Activated T-helper 9 cell treated with anti-CD3 and anti-CD28 coated beads, Interleukin-2, amount 50 U/mL, for 16 hours (primary cell): ENCODE data around the gene SHISAL1.

Experiments used
- DNase-seq: peaks from one replicate; pipeline ENCODE4 v3.0.0-alpha.2; 2020; ENCODE audit warnings: low read depth

Gene SHISAL1

GRCh38 chr22:44207981-44208317, 104.8 kb downstream of the SHISAL1 start:
- DNase-seq = no peak

DNA sequence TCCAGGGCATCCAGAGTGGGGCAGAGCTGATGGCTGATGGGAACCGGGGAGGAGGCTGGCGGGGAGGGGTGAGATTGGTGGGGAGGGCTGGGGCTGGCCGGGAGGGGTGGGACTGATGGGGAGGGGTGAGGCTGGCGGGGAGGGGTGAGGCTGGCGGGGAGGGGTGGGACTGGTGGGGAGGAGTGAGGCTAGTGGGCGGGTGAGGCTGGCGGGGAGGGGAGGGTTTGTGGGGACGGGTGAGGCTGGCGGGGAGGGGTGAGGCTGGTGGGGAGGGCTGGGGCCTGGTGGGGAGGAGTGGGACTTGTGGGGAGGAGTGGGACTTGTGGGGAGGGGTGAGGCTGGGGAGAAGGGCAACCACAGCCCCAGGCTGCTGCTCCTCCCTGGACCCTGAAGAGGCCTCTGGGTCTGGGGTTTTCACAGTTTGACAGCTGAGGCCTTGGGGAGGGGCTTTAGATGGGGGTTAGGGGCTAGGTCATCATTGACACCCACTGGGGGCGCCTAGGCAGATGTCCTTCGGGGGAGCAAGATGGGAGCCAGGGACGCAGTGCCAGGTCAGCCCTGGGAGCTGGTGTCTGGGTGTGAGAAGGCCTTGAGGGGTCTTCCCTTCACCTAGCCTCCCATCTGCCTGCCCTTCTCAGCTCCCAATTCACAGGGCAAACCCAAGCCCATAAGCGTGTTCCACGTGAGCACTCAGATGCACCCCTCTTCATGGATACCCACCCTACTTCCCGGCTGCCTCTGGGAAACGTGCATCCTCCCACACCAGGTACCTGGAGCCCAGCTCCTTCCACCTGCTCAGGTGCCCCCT, 105.4 kb downstream of the SHISAL1 start:
- no peak for DNase-seq

- DNase-seq = no peak
Measured at GRCh38 chr22:44206696-44207095, 106.1 kb downstream of the SHISAL1 start.

GRCh38 chr22:44206330-44206645, 106.5 kb downstream of the SHISAL1 start:
- DNase-seq = no peak

- DNase-seq = no peak
Measured at GRCh38 chr22:44205516-44206329, 107.0 kb downstream of the SHISAL1 start.

- no peak for DNase-seq
Measured at GRCh38 chr22:44204739-44205515, 107.8 kb downstream of the SHISAL1 start.

DNA sequence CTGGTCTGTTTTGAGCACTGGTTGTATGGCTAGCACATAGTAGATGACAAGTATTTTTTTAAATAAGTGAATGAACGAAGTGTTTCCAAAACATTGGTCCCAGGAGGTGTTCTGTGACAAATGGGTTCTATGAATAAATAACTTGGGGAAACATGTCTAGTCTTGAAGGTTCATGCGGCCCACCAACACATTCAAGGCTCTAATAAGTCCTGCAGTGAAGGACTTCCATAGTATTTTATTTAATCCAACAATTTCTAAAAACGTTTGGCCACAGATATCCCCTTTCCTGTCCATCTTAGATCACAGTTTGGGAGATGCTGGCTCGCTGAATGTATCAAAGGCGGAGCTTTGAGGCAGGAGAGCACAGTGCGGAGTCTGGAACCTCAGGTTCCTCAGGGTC, 109.5 kb downstream of the SHISAL1 start:
- no peak for DNase-seq

DNA sequence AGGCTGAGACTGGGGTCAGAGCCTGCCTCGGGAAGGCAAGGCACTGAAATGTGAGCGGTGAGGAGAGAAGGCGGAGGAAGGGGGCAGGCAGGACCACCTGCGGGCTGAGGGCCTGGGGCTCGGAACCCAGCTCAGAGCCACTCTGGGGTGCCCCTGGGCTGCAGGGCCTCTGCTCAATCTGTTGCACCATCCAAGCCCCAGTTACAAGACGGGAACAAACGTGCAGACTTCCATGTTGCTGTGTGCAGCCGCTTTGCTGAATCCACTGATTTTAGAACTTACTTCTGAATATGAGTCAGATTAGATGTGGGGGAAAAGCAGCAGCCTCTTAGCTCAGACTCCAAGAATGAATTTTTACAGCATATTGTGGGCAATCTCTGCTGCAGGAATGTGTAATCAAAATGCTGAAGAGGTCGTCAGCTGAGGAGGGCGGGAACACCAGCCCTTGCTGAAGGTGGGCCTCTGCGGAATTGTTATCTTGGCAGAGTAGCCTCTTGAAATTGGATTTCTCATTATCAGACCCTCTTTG, 110.4 kb downstream of the SHISAL1 start:
- no peak for DNase-seq

DNA sequence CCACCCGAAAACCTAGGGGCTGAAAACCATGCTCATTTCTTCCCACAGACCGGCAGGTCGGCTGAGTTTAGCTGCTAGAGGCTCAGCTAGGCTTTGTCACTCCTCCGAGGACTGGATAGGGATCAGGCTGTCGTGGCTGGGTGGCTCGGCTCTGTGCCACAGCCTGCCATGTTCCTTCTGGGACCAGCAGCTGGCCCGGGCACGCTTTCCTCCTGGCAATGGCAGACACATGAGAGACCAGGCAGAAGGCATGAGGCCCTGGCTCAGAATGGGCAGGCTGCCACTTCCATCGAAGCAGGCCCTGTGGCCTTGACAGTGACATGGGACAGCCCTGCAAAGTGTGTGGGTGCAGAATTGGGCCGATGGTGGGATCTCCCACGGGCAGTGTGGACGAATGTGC, 111.1 kb downstream of the SHISAL1 start:
- no peak for DNase-seq

DNA sequence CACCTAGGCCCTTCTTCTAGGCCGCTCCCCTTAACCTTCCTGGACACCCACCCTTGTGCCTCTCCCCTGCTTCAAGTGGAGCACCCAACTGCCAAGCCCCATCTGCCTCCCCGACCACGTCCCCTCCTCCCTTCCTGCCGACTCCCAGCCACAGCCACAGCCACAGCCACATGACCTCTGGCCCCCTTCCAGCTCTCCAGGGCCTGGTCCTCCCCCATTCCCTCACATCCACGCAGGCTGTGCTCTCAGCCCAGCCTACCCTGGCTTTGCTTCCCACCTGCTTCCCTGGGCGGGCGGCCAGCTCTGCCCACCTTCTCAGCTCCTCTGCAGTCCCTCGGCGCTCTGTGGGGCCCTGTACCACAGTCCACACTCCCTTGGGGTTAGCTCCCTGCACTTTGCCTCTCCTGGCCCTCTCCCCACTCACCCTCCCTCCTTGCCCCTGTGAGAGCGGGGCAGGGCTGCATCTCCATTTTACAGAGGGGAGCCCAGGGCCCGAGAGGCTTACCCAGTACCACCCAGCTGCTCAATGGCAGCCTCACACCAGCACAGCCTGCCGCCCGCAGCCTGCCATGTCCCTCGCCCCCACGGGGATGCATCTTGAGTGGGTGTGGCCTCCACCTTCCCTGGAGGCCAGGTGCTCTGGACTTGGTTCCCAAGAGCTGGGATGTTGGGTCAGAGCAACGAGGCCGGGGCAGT, 111.7 kb downstream of the SHISAL1 start:
- no peak for DNase-seq

GRCh38 chr22:44200451-44200850, 112.3 kb downstream of the SHISAL1 start:
- DNase-seq = no peak

DNA sequence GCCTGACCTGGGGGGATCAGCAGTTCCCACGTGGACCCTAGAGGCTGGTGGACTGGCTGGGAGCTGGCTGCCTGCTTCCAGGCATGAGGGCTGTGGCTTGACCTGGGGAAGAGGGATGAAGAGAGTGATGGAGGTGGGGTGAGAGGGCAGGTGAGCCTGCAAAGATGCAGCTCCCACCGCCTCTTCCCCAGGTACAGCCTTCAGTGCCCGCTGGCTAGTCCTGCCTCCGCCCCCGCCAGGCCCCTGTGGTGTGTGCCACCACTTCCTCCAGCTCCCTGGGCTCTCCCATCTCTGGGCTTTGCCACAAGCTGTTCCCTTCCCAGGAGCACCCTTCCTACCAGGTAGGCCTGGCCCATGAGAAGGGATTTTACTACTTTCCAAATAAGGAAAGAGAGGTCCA, 112.9 kb downstream of the SHISAL1 start:
- DNase-seq = no peak

- DNase-seq = no peak
Measured at GRCh38 chr22:44199164-44199563, 113.6 kb downstream of the SHISAL1 start.

DNA sequence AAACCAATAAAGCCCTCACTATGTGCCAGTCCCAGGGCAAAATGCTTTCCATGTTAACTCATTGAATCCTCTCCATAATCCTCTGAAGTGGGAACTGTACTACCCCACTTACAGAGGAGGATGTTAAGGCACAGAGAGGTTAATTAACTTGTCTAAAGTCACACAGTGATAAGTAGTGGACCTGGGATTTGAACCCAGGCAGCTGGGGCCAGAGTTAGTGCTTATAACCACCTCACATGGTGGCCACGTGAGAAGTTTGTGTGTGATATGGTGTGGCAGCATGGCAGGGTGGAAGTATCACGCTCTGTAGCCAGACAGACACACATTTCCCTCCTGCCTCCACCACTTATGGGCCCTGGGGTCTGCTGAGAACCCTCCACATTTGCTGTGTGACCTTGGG, 115.5 kb downstream of the SHISAL1 start:
- no peak for DNase-seq

GRCh38 chr22:44196731-44197131, 116.0 kb downstream of the SHISAL1 start:
- DNase-seq = no peak

DNA sequence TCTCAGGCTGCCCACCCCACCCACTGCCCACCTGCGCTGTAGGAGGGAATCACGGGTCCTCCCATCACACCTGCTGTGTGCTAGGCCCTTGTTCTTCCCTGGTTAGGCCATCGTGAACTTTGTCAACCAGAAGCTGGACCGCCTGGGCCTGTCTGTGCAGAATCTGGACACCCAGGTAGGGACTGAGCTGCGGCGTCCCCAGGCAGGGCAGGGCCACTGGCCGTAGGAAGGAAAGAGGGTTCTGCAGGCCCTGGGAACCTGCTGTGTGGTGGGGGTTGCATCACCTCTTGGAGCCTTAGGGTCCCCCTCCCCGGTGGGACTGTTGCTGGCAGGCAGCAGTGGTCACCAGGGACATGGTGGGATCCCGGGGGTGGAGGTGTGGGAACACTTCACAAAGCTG, 116.5 kb downstream of the SHISAL1 start:
- DNase-seq = no peak

GRCh38 chr22:44195189-44195871, 117.4 kb downstream of the SHISAL1 start:
- no peak for DNase-seq

- no peak for DNase-seq
Measured at GRCh38 chr22:44194569-44194968, 118.2 kb downstream of the SHISAL1 start.
